ENCODE data around the gene AKAP13.

The AKAP13 gene

DNA sequence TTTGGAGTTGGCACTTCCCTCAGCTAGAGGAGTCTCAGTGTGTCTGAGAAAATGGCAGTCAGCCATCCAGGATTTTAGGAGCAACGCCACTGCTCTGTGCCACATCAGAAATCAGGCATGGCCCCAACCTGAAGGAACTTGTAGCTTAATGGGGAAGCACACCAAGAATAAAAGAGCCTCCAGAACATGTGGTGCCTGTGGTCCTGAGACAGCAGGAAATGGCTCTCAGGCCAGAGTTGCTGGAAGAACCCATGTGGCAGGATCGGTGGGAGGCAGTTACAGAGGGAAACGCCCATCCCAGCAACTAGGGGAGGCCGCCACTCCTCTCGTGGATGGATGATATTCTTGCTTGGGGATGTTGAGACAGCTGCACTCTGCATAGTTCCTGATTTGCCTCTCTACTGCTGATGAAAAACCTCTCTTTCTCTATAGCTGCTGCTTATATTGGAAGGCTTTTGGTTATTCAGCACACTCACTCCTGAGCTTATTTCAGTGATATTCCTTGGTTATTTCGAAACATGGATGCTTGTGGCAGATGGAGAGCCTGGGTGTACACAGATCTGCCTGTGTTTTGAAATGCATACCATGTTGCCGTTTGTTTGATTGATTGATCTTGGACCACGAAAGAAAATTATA lies 361.9 kb downstream of the AKAP13 start:
- POLR2A ChIA-PET: no interaction called here

DNA sequence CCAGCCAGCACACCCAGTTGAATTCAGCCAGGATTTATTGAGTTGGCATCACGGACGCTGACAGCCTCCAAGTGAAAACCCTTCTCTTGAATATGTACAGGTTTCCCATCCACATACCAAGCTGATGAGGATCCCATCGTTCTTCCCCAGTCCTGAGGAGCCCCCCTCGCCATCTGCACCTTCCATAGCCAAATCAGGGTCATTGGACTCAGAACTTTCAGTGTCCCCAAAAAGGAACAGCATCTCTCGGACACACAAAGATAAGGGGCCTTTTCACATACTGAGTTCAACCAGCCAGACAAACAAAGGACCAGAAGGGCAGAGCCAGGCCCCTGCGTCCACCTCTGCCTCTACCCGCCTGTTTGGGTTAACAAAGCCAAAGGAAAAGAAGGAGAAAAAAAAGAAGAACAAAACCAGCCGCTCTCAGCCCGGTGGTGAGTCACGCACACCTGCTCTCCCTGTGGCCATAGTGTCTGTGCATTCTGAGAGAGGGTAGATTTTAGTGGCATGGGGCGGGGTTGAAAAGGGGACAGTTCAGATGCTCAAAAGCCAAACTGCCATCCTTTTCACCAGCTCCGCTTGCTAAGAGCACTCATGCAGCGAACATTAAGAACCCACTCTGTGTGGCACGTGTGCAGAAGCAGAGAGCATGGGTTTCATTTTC lies 363.1 kb downstream of the AKAP13 start:
- CTCF ChIA-PET: no interaction called here
- TF ChIP-seq LEF1 (IDR thresholded peaks at IDR 0.05; ENCODE audit: borderline replicate concordance): no peak
- TF ChIP-seq ZNF384 (IDR thresholded peaks at IDR 0.05): no peak
- TF ChIP-seq SP1 (IDR thresholded peaks at IDR 0.05): no peak
- no peak for TF ChIP-seq ARNT (IDR thresholded peaks at IDR 0.05)
- TF ChIP-seq, protein P1, sequence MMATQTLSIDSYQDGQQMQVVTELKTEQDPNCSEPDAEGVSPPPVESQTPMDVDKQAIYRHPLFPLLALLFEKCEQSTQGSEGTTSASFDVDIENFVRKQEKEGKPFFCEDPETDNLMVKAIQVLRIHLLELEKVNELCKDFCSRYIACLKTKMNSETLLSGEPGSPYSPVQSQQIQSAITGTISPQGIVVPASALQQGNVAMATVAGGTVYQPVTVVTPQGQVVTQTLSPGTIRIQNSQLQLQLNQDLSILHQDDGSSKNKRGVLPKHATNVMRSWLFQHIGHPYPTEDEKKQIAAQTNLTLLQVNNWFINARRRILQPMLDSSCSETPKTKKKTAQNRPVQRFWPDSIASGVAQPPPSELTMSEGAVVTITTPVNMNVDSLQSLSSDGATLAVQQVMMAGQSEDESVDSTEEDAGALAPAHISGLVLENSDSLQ (IDR thresholded peaks at IDR 0.05): no peak
- TF ChIP-seq FOXA1 (IDR thresholded peaks at IDR 0.05): no peak
- TF ChIP-seq ELF4 (IDR thresholded peaks at IDR 0.05): no peak
- TF ChIP-seq BHLHE40 (IDR thresholded peaks at IDR 0.05; ENCODE audit: borderline replicate concordance): no peak
- no peak for TF ChIP-seq SUZ12 (IDR thresholded peaks at IDR 0.05)
- no peak for TF ChIP-seq CTBP1 (IDR thresholded peaks at IDR 0.05; ENCODE audit: borderline replicate concordance)
- TF ChIP-seq HDGF (IDR thresholded peaks at IDR 0.05; ENCODE audit: borderline replicate concordance): no peak
- no peak for TF ChIP-seq FOXM1 (IDR thresholded peaks at IDR 0.05; ENCODE audit: borderline replicate concordance)
- no peak for TF ChIP-seq TARDBP (IDR thresholded peaks at IDR 0.05)
- TF ChIP-seq FOXK2 (IDR thresholded peaks at IDR 0.05): no peak
- TF ChIP-seq L3MBTL2 (conservative IDR thresholded peaks at IDR 0.05): no peak
- TF ChIP-seq NFRKB (IDR thresholded peaks at IDR 0.05): no peak
- DNase-seq (ENCODE audit: extremely low spot score): no peak
- POLR2A ChIA-PET: no interaction called here

More for the DNA sequence above, 361.9 kb downstream of the AKAP13 start:
- TF ChIP-seq ZNF384 (IDR thresholded peaks at IDR 0.05) (no peak), L3MBTL2 (conservative IDR thresholded peaks at IDR 0.05) (no peak), FOXA1 (IDR thresholded peaks at IDR 0.05) (no peak), ARNT (IDR thresholded peaks at IDR 0.05) (no peak), FOXK2 (IDR thresholded peaks at IDR 0.05) (no peak), BHLHE40 (IDR thresholded peaks at IDR 0.05; ENCODE audit: borderline replicate concordance) (no peak), TARDBP (IDR thresholded peaks at IDR 0.05) (no peak), CTBP1 (IDR thresholded peaks at IDR 0.05; ENCODE audit: borderline replicate concordance) (no peak), SP1 (IDR thresholded peaks at IDR 0.05) (no peak), HDGF (IDR thresholded peaks at IDR 0.05; ENCODE audit: borderline replicate concordance) (no peak), SUZ12 (IDR thresholded peaks at IDR 0.05) (no peak), LEF1 (IDR thresholded peaks at IDR 0.05; ENCODE audit: borderline replicate concordance) (no peak), NFRKB (IDR thresholded peaks at IDR 0.05) (no peak), ELF4 (IDR thresholded peaks at IDR 0.05) (no peak), FOXM1 (IDR thresholded peaks at IDR 0.05; ENCODE audit: borderline replicate concordance) (no peak)
- TF ChIP-seq, protein P1 (IDR thresholded peaks at IDR 0.05): no peak
- no peak for DNase-seq (ENCODE audit: extremely low spot score)
- CTCF ChIA-PET: interaction anchor here (0.5 to 1.0 kb wide), 4 partner anchors 16 to 448 kb away, joined by 3 to 4 read pairs (median 4); no protein-coding TSS in a partner anchor

DNA sequence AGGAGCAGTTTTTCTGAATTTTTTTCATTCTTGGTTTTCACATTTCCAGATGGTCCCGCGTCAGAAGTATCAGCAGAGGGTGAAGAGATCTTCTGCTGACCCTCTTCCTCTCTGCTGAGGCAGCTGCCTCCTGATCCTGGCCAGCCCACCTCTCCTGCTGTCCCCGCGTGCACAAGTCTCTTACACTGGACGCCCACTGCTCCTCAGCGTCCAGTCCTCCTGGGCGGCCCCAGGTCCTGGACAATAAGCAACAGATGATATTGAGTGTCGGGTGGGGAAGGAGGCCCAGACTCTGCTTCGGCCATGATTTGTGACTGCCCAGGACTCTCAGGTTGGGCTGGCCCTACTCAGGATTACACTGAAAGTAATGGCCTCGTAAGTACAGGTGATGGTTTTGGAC lies 364.2 kb downstream of the AKAP13 start:
- DNase-seq (ENCODE audit: extremely low spot score): no peak
- POLR2A ChIA-PET: no interaction called here
- CTCF ChIA-PET: no interaction called here
- TF ChIP-seq NFRKB (IDR thresholded peaks at IDR 0.05) (no peak), ELF4 (IDR thresholded peaks at IDR 0.05) (no peak), ARNT (IDR thresholded peaks at IDR 0.05) (no peak), ZNF384 (IDR thresholded peaks at IDR 0.05) (no peak), L3MBTL2 (conservative IDR thresholded peaks at IDR 0.05) (no peak), CTBP1 (IDR thresholded peaks at IDR 0.05; ENCODE audit: borderline replicate concordance) (no peak), SP1 (IDR thresholded peaks at IDR 0.05) (no peak), HDGF (IDR thresholded peaks at IDR 0.05; ENCODE audit: borderline replicate concordance) (no peak), SUZ12 (IDR thresholded peaks at IDR 0.05) (no peak), TARDBP (IDR thresholded peaks at IDR 0.05) (no peak), FOXK2 (IDR thresholded peaks at IDR 0.05) (no peak), BHLHE40 (IDR thresholded peaks at IDR 0.05; ENCODE audit: borderline replicate concordance) (no peak)
- TF ChIP-seq, protein P1 (IDR thresholded peaks at IDR 0.05): no peak

DNA sequence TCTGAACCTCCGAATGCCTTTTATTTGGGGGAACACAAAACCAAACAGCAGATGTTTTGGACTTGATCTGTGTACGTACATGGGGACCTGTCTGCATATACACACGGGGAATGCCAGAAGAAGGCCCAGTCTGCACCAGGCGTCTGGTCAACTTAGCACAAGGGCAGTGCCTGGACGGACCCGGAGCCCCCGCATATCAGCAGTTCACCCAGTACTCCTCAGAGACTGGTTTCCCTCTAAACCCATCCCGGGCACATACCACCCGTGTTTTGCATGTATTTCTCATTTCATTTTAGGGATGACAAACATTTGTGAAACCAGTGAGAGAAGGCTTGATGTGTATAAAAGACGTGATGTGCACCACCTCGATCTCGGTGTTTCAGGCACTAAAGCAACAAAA lies 364.6 kb downstream of the AKAP13 start:
- POLR2A ChIA-PET: no interaction called here

More for the DNA sequence above, 364.6 kb downstream of the AKAP13 start:
- CTCF ChIA-PET: no interaction called here
- TF ChIP-seq NFRKB (IDR thresholded peaks at IDR 0.05) (no peak), L3MBTL2 (conservative IDR thresholded peaks at IDR 0.05) (no peak), ELF4 (IDR thresholded peaks at IDR 0.05) (no peak), CTBP1 (IDR thresholded peaks at IDR 0.05; ENCODE audit: borderline replicate concordance) (no peak), ZNF384 (IDR thresholded peaks at IDR 0.05) (no peak), FOXM1 (IDR thresholded peaks at IDR 0.05; ENCODE audit: borderline replicate concordance) (no peak)
- TF ChIP-seq, protein P1 (IDR thresholded peaks at IDR 0.05): no peak
- DNase-seq (ENCODE audit: extremely low spot score): no peak

All from HEK293T (cell line).